ENCODE measurements around the gene EXTL1. TPM values are rescaled to one million over a fixed set of nuclear protein-coding genes. Genes with fewer than 3 reads are reported as not detected.

Gene EXTL1
- total and polyA plus RNA-seq, 3 donors from 2014 or later = 1.3 to 2.8 (median 1.3) TPM

DNA sequence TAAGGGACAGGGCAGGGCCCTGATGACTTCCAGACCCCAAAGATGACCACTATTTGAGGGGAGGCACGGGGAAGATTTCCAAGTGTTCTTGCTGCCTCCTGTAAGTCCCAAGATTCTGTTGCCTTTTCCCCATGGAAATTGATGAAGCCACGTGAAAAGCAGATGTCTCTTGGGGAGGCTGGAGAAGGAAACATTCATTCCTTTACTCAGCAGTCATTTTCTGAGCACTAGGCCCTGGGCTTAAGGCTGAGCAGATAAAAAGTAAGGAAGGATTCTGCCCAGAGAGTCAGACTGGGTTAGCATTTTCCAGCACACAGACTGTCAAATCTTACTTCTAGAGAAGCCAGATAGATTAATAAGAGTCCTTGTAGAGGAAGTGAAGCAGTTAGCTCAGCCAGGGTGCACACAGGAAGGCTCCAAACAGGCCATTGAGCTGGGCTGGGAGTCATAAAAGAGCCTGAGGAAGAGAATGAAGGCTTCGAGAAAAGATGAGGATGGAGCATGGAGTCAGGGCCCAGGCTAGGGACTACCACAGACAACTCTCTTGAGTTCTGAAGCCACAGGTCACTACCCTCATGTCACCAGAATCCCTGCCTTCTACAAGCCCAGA lies 10.1 kb downstream of the EXTL1 start:
- Histone ChIP-seq H3K27ac (no peak overlapping the region), H3K27me3 (no peaks in the 10 kb centered on the region), H3K36me3 (ENCODE audit: low read depth, missing control alignments) (no peaks in the 10 kb centered on the region), H3K9me3 (no peaks in the 10 kb centered on the region), H3K4me1 (peaks cover 14% of the 10 kb centered on the region), H3K4me3 (no peak overlapping the region)
- 79 to 80% methylated on average over 3 of the region's 3 CpGs for WGBS, 2 donors
- DNase-seq = no peak
- intact Hi-C loops (cut with DNase I; ENCODE audit: low total_unique reads) = loop anchor here (10.0 kb wide), 1 partner anchor 113 kb away; no protein-coding TSS in a partner anchor
- TF ChIP-seq POLR2A (IDR thresholded peaks at IDR 0.05) = no peak

DNA sequence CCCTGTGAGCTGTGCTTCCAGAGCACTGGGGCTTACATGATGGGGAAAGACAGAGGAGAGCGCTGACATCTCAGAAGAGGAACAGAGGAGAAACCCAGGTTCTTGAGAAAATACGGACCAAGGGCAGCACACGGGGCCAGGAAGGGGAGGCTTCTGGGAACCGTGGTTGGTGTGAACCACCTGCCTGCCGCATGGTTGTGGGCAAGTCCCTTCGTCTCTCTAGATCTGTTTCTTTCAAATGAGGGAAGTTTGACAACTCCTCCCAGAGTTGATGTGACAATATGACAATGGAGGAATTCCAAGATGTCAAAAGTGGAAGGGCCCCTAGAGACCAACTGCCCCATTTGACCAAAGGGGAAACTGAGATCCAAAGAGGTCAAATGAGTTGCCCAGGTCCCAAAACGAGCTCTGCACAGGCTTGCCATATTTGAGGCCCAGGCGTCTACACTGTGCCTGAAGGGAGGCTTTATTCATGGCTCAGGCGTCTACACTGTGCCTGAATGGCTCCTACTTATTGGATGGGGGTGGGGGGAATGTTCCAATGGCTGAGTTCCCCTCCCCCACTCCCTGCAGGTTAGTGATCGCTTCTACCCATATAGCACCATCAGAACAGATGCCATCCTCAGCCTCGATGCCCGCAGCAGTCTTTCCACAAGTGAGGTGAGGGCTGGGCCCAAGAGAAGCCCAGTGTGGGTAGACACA lies 11.2 kb downstream of the EXTL1 start:
- TF ChIP-seq, protein P1, sequence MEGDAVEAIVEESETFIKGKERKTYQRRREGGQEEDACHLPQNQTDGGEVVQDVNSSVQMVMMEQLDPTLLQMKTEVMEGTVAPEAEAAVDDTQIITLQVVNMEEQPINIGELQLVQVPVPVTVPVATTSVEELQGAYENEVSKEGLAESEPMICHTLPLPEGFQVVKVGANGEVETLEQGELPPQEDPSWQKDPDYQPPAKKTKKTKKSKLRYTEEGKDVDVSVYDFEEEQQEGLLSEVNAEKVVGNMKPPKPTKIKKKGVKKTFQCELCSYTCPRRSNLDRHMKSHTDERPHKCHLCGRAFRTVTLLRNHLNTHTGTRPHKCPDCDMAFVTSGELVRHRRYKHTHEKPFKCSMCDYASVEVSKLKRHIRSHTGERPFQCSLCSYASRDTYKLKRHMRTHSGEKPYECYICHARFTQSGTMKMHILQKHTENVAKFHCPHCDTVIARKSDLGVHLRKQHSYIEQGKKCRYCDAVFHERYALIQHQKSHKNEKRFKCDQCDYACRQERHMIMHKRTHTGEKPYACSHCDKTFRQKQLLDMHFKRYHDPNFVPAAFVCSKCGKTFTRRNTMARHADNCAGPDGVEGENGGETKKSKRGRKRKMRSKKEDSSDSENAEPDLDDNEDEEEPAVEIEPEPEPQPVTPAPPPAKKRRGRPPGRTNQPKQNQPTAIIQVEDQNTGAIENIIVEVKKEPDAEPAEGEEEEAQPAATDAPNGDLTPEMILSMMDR (IDR thresholded peaks at IDR 0.05) = no peak
- no peak for TF ChIP-seq POLR2A (IDR thresholded peaks at IDR 0.05)
- Histone ChIP-seq H3K9me3 (no peaks in the 10 kb centered on the region), H3K27me3 (no peaks in the 10 kb centered on the region), H3K4me1 (peaks cover 14% of the 10 kb centered on the region), H3K4me3 (no peak overlapping the region), H3K36me3 (ENCODE audit: low read depth, missing control alignments) (no peaks in the 10 kb centered on the region), H3K27ac (no peak overlapping the region)
- 83 to 86% methylated on average over 12 of the region's 12 CpGs for whole genome bisulfite sequencing, 2 donors
- DNase-seq = no peak
- intact Hi-C loops (cut with DNase I; ENCODE audit: low total_unique reads) = loop anchor here (10.0 kb wide), 1 partner anchor 112 kb away; no protein-coding TSS in a partner anchor

DNA sequence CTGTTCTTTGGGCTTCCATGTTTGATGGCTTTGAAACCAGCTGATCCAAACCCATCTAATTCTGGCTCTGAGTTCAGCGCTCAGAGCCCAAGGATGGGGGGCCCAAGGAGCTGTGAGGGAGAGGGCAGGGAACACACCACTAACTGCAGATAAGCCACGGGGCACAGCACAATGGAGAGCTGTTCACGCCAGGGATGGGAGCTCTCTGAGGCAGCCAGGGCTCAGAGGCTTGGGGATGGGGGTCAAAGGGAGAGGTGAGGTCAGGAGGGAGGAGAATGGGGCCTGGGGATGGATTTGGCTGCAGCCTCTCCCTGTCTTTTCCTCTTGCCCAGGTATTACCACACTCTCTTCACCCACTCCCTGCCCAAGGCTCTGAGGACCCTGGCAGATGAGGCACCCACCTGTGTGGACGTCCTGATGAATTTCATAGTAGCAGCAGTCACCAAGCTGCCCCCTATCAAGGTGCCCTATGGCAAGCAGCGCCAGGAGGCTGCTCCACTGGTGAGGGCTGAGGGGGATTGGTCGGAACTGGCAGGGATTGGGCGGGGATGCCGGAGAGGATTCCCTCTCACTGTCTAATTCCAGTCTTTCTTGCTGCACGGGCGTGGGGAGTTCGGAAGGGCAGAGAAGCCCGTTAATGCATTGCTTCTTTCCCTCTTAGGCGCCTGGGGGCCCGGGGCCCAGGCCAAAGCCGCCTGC lies 13.1 kb downstream of the EXTL1 start:
- no peaks in the 10 kb centered on the region for H3K9me3 ChIP-seq
- H3K36me3 ChIP-seq (ENCODE audit: low read depth, missing control alignments) = no peaks in the 10 kb centered on the region
- peak overlapping the region in 1 of 2 donors; percentile 89 for H3K27ac ChIP-seq
- DNase-seq = no peak
- WGBS, 2 donors = 7 to 13% methylated on average over 12 to 15 of the region's 15 CpGs
- peaks cover 14% of the 10 kb centered on the region for H3K4me1 ChIP-seq
- no peak for TF ChIP-seq POLR2A (IDR thresholded peaks at IDR 0.05)
- TF ChIP-seq, protein P1 (IDR thresholded peaks at IDR 0.05) = no peak
- H3K4me3 ChIP-seq = peak overlapping the region; percentile 72 to 82
- intact Hi-C loops (cut with DNase I; ENCODE audit: low total_unique reads) = loop anchor here (10.0 kb wide), 1 partner anchor 110 kb away; no protein-coding TSS in a partner anchor
- no peaks in the 10 kb centered on the region for H3K27me3 ChIP-seq

DNA sequence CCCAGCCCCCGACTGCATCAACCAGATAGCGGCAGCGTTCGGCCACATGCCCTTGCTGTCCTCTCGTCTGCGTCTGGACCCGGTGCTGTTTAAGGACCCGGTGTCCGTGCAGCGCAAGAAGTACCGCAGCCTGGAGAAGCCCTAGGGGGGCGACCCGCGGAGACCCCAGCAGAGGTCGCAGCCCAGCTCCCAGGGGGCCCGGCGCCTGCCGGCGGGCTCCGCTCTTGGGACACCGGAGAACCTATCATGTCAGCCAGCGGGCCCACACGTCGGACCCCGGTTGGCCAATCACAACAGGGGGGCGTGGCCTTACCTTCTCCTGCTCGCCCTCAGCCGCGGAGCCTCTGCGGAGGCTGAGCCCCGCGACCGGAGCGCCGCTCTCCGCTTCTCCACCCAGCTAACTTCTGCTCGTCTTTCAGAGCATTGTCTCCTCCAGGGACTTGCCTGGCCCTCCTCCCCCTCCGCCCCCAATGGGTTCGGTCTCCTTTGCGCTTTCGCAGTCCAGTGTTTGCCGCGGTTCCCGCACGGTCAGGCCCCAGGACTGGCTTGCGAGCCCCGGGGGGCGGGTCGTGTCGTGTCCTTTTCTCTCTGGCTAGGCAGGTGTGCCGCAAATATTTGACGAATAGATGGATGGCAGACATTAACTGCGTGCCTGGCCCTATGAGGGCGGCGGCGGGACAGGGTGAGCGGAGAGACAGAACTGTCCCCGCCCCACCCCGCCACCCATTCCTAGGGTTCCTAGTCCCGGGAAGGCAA lies 13.8 kb downstream of the EXTL1 start:
- Histone ChIP-seq H3K9me3 (no peaks in the 10 kb centered on the region), H3K4me1 (peaks cover 14% of the 10 kb centered on the region), H3K4me3 (peak overlapping the region; percentile 72 to 82), H3K27ac (peak overlapping the region; percentile 47 to 89), H3K27me3 (no peaks in the 10 kb centered on the region), H3K36me3 (ENCODE audit: low read depth, missing control alignments) (no peaks in the 10 kb centered on the region)
- 0 to 1% methylated on average over 25 to 57 of the region's 60 CpGs for WGBS, 2 donors
- TF ChIP-seq POLR2A (IDR thresholded peaks at IDR 0.05) = no peak
- TF ChIP-seq, protein P1 (IDR thresholded peaks at IDR 0.05) = peak in 2 of 3 experiments; percentile 3 to 28
- DNase-seq = peak; percentile 99
- intact Hi-C loops (cut with DNase I; ENCODE audit: low total_unique reads) = loop anchor here (10.0 kb wide), 1 partner anchor 109 kb away; no protein-coding TSS in a partner anchor
